BE2C (cell line): ENCODE data around the gene GID4.

ENCODE experiments used
- DNase-seq: peaks from one replicate; pipeline ENCODE4 v3.0.0-alpha.2; 2020
- H3K27me3 ChIP-seq: fragments of 250-450 bp; sonication (Bioruptor Pico); 2 replicates; pipeline ENCODE4 v1.5.1; 2020; ENCODE audit warnings: mild to moderate bottlenecking
- H3K36me3 ChIP-seq: fragments of 250-450 bp; sonication (Bioruptor Pico); 2 replicates; pipeline ENCODE4 v1.5.1; 2020; ENCODE audit warnings: mild to moderate bottlenecking
- H3K4me1 ChIP-seq: fragments of 250-450 bp; sonication (Bioruptor Pico); 2 replicates; pipeline ENCODE4 v1.5.1; 2020
- H3K4me3 ChIP-seq: 2 replicates; pipeline ENCODE4 v1.5.1; 2011; ENCODE audit warnings: low read depth, low read length
- H3K9me3 ChIP-seq: fragments of 250-450 bp; sonication (Bioruptor Pico); 2 replicates; pipeline ENCODE4 v1.5.1; 2020
- TF ChIP-seq, protein P1 (sequence below): IDR thresholded peaks from 2 replicates; pipeline ENCODE4 v1.5.1; 2012; ENCODE audit warnings: mild to moderate bottlenecking, low read depth, low read length

Gene GID4

DNA sequence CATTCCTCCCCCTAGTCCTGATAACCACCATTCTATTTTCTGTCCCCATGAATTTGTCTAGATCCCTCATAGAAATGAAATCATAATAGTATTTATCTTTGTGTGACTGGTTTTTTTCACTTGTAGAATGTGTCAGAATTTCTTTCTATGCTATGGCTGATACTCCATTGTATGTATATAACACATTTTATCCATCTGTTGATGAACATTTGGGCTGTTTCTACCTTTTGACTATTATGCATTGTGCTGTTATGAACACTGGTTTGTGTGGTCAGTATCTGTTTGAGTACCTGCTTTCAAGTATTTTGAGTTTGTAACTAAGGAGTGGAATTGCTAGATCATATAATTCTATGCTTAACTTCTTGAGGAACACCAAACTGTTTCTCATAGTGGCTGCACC, 32.5 kb downstream of the GID4 start:
- H3K4me3 ChIP-seq = no peak overlapping the region
- no peaks in the 10 kb centered on the region for H3K27me3 ChIP-seq
- DNase-seq = no peak
- H3K9me3 ChIP-seq = no peaks in the 10 kb centered on the region
- no peaks in the 10 kb centered on the region for H3K36me3 ChIP-seq
- TF ChIP-seq, protein P1, sequence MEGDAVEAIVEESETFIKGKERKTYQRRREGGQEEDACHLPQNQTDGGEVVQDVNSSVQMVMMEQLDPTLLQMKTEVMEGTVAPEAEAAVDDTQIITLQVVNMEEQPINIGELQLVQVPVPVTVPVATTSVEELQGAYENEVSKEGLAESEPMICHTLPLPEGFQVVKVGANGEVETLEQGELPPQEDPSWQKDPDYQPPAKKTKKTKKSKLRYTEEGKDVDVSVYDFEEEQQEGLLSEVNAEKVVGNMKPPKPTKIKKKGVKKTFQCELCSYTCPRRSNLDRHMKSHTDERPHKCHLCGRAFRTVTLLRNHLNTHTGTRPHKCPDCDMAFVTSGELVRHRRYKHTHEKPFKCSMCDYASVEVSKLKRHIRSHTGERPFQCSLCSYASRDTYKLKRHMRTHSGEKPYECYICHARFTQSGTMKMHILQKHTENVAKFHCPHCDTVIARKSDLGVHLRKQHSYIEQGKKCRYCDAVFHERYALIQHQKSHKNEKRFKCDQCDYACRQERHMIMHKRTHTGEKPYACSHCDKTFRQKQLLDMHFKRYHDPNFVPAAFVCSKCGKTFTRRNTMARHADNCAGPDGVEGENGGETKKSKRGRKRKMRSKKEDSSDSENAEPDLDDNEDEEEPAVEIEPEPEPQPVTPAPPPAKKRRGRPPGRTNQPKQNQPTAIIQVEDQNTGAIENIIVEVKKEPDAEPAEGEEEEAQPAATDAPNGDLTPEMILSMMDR = no peak
- H3K4me1 ChIP-seq = no peaks in the 10 kb centered on the region

DNA sequence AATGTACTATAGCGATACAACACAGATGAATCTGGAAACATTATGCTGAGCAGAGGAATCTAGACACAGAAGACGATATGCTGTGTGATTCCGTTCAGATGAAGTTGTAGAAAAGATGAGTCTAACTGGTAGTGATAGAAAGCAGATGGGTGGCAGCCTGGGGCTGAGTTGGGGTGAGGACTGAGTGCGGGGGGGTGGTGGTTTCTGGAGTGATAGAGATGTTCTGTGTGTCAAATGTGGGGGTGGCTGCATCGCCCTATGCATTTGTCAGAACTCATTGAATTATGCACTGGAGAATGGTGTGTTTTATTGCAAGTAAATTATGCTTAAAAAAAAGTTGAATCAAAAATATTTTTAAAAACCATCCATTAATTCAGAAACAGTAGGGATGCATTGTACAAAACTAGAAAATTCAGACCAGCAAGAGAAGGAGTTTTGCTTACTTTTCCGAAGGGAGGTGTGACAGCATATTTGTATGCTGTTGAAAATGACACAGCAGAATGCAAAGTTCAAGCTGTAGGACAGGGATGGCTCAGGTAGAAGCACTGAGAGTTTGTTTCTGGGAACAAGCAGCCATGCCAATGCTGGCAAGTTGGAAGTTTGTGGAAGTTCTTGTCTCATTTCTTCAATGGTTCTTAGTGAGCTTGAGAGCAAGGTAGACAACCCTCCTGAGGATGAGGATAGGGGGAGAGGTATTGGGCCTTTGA, 35.5 kb downstream of the GID4 start:
- H3K4me3 ChIP-seq = no peak overlapping the region
- DNase-seq = no peak
- H3K4me1 ChIP-seq = no peaks in the 10 kb centered on the region
- TF ChIP-seq, protein P1 = no peak
- no peaks in the 10 kb centered on the region for H3K27me3 ChIP-seq
- no peaks in the 10 kb centered on the region for H3K9me3 ChIP-seq
- no peaks in the 10 kb centered on the region for H3K36me3 ChIP-seq

DNA sequence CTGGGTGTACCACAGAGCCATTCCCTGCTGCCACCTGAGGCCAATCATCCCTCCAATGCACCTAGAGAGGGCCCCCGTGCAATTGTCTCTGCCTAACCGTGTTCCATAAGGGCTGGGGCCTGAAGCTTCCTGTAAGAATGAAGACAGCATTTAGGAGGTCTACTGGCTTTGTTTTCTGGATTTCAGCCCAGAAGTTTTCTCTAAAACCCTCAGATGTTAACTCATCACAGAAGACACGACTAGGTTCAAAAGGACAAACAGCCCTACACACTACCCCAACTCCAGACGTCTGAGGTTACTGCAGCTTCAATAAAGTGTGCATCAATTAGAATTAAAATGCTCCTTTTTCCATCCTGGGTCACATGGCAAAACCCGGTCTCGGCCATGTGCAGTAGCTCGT, 37.7 kb downstream of the GID4 start:
- no peak for DNase-seq
- no peak overlapping the region for H3K4me3 ChIP-seq
- H3K9me3 ChIP-seq = no peaks in the 10 kb centered on the region

DNA sequence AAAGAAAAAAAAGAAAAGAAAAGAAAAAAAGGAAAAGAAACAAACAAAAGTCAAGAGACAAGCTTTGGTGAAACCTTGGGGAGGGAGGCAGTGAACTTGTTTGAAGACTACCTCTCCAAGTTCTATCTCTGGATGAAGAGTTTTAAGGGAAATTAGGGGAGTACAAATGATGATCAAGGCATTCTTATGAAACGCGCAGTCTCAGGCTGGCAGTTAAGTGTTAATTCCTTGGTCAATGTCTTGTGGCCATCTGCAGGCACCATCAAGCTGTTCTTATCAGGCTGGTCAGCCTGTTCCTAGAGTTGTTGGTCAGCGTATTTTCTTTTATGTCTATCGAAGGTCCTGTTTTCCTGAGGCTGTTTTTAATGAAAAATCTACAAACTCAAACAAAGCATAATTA, 40.3 kb downstream of the GID4 start:
- TF ChIP-seq, protein P1 = no peak
- DNase-seq = no peak
- Histone ChIP-seq H3K4me3 (no peak overlapping the region), H3K36me3 (no peaks in the 10 kb centered on the region), H3K27me3 (no peaks in the 10 kb centered on the region), H3K9me3 (no peaks in the 10 kb centered on the region), H3K4me1 (no peaks in the 10 kb centered on the region)

More for the DNA sequence above, 37.7 kb downstream of the GID4 start:
- TF ChIP-seq, protein P1 = no peak
- no peaks in the 10 kb centered on the region for H3K4me1 ChIP-seq
- H3K36me3 ChIP-seq = no peaks in the 10 kb centered on the region
- no peaks in the 10 kb centered on the region for H3K27me3 ChIP-seq

DNA sequence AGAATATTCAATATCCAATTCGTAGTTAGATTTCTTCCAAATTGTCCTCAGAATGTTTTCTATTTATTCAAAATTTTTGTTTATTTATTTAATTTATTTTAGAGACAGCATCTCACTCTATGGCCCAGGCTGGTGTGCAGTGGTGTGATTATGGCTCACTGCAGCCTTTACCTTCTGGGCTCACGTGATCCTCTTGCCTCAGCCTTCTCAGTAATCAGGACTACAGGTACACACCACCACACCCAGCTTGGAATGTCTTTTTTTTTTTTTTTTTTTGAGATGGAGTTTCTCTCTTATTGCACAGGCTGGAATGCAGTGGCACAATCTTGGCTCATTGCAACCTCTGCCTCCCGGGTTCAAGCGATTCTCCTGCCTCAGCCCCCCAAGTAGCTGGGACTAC, 45.0 kb downstream of the GID4 start:
- no peaks in the 10 kb centered on the region for H3K27me3 ChIP-seq
- TF ChIP-seq, protein P1 = no peak
- no peaks in the 10 kb centered on the region for H3K9me3 ChIP-seq
- no peak overlapping the region for H3K4me3 ChIP-seq
- DNase-seq = no peak
- no peaks in the 10 kb centered on the region for H3K4me1 ChIP-seq
- H3K36me3 ChIP-seq = no peaks in the 10 kb centered on the region

DNA sequence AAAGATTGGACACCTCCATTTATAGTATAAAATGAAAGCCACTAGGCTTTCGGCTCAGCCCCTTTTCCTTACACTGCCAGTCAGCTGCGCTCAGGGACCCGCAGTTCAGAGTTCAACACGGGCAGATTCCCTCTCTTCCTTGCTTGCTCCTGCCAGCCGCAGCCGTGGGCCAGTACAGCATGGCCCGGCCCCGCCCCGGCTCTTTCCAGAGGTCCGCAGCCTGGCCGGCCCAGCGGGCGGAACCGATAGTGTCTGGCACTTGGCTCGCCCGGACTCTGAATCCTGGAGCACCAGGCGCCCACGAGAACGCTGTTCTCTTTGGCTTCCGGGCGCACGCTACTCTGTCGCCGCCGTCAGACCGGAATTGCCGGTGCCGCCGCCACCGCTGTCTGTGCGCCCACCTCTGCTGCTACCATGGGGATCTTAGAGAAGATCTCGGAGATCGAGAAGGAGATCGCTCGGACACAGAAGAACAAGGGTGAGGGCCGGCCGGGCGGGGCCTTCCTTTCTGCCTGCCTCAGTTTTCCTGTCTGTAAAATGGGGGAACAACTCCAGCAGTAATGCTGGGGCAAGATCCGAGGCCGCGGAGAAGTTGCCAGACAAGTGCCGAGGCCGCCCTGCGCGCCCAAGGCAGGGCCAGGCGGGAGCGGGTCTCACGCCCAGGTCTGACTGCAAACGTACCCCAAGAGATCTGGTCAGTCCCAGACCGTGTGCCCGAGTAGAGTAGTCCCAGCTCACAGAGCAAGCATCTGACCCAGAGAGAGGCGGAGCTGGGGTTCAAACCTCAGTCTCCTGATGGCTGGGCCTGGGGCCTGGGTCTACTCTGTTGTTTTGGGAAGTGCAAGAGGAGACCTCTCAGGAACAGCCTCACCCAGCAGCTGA, 48.6 kb downstream of the GID4 start, which contains the start of gene DRG2:
Gene DRG2, plus strand, starts transcription at position 339 of the 882 bp plus-strand sequence. Its CDS starts 76 bp downstream, at position 415.
- Histone ChIP-seq H3K27me3 (no peaks in the 10 kb centered on the region), H3K4me3 (peak within 1 kb of the TSS; percentile 70), H3K4me1 (no peaks in the 10 kb centered on the region), H3K9me3 (no peaks in the 10 kb centered on the region), H3K36me3 (no peaks in the 10 kb centered on the region)
- peak; percentile 83 for DNase-seq
- TF ChIP-seq, protein P1 = no peak
